Measurements from ENCODE around the gene STK11. TPM values are rescaled to one million over a fixed set of nuclear protein-coding genes. Genes with fewer than 3 reads are reported as not detected.
"Not testable (repeated sequence)": the region's sequence is repeated elsewhere in the genome, so short reads cannot be mapped to it uniquely, and the experiment has no call there.

STK11 gene
- polyA plus RNA-seq, 3 donors = 57.3 to 65.3 (median 60.8) TPM

- not testable (repeated sequence) for DNase-seq
Measured at GRCh38 chr19:1200614-1201013, 5.0 kb upstream of the STK11 start.

DNA sequence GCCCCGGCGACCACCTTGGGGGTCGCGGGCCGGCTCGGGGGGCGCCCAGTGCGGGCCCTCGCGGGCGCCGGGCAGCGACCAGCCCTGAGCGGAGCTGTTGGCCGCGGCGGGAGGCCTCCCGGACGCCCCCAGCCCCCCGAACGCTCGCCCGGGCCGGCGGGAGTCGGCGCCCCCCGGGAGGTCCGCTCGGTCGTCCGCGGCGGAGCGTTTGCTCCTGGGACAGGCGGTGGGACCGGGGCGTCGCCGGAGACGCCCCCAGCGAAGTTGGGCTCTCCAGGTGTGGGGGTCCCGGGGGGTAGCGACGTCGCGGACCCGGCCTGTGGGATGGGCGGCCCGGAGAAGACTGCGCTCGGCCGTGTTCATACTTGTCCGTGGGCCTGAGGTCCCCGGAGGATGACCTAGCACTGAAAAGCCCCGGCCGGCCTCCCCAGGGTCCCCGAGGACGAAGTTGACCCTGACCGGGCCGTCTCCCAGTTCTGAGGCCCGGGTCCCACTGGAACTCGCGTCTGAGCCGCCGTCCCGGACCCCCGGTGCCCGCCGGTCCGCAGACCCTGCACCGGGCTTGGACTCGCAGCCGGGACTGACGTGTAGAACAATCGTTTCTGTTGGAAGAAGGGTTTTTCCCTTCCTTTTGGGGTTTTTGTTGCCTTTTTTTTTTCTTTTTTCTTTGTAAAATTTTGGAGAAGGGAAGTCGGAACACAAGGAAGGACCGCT, 729 bp downstream of the STK11 start:
- no peak for DNase-seq

DNA sequence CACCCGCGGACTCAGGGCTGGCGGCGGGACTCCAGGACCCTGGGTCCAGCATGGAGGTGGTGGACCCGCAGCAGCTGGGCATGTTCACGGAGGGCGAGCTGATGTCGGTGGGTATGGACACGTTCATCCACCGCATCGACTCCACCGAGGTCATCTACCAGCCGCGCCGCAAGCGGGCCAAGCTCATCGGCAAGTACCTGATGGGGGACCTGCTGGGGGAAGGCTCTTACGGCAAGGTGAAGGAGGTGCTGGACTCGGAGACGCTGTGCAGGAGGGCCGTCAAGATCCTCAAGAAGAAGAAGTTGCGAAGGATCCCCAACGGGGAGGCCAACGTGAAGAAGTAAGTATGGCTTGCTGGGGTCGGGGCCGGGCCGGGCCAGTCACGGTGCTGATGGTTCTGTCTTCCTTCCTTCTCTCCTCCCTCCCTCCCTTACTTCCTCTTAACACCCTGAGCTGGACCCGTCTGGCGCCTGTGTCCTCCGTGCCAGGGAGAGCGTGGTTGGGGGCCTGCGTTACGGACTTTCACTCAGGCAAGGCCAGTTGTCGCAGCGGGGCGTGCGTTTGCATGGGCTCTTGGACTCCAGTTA, 1.4 kb downstream of the STK11 start:
- DNase-seq = no peak

- DNase-seq = not testable (repeated sequence)
Measured at GRCh38 chr19:1208830-1209229, 3.3 kb downstream of the STK11 start.

DNA sequence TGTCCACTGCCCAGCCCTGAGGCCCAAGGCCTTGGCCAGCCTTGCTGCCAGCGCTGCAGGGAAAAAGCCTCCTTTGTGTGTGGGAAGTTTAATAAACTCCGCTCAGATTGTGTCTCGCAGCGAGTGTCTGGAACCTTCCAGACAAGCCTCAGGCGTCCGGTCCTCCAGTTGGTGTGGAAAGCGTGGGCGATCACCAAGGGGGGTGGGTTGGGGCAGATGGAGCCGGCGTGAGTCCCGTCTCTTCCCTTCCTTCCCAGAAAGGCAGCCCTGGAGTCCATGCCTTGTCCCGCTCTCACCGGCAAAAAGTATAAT, 4.6 kb downstream of the STK11 start:
- no peak for DNase-seq

DNA sequence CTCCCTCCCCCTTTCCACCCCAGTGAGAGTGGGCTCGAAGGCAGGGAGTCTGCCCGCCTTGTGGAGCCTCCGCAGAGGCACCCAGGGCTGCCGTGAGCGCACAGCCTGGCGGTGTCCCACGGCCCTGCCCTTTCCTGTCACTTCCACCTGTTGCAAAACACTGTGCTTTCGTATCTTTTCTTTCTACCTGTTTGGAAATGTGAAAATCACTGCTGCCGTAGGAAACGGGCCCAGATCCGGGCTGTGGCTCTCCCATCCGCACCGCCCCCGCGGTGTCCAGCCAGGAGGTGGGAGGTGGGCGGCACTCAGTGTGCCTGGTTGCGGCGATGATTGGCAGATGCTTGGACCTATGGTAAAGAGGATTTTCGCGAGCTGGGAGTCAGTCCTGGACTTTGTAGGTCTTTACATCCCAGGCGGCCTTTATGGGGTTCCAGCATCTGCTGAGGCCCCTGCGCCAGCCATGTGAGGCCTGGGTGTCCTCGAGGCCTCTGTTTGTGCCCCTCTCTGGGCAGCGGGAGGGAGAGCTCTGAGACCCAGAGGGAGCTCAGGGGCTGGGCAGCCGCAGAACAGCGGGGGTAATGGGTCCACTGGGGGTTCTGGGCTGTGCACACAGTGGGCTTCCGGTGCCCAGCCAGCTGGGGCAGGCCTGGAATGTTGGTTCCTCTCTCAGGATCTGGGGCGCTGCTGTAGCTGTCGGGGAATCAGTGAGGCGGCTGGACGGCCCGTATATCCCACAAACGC, 6.1 kb downstream of the STK11 start:
- DNase-seq = peak; percentile 65

DNA sequence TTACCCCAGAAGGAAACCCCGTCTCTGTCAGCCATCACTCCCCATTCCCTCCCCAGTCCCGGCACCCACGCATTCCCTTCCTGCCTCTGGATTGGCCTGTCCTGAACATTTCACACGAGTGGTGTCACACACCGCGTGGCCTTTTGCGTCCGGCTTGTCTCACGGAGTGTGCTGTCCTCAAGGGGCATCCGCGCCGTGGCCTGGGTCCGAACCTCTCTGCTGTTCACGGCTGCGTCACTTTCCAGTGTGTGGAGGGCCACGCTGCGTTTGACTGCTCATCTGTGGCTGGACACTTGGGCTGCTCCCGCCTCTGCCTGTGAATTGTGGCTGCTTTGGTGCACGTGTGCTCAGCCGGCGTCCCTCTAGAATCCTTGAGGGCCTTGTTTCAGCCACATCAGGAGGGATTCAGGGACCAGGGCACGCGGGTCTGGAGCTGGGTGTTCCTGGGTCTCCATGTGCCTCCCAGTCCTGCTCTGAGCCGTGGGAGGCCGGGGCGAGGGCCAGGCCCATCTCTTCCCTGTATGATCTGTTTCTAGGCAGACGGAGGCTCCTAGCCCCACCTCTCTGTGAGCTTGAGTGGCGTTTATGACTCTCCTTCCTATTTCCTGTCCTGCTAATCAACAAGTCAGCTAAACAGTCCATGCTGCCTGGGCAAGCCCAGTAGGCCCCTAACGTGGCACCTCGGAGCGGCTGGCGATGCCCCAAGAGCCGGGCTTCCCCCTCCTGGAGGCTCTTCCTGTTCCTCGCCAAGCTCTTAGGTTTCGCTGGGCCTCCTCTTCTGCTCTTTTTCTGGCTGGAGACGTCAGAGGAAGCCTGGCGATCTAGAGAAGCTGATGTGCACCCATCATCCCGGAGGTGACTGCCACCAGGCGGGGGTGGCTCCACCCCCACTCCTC, 8.1 kb downstream of the STK11 start:
- peak; percentile 42 for DNase-seq

DNA sequence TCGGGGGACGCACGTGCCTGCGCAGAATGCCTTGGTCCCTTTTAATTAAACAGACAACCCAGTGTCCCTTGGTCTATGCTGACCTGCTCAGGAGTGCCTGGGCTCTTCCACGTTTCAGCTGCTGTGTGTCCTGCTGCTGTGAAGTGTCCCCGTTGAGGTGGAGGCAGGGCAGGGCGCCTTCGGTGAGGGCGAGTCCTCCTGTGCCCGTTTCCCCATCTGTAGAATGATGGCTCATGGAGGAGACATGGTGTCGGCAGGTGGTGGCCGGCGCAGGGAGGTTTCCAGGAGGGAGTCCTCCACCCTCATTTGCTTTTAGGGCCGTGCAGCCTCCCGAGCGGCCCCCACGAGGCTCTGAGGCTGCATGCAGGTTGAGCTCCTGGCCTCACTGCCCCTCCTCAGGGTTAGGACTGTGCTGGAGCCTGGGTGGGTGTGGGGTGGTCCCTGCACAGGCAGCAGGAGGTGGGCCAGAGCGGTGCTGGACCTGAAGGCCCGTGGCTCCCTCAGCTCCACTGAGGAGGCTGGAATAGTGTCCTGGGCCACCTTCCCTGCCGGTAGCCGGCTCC, 8.8 kb downstream of the STK11 start:
- no peak for DNase-seq

DNA sequence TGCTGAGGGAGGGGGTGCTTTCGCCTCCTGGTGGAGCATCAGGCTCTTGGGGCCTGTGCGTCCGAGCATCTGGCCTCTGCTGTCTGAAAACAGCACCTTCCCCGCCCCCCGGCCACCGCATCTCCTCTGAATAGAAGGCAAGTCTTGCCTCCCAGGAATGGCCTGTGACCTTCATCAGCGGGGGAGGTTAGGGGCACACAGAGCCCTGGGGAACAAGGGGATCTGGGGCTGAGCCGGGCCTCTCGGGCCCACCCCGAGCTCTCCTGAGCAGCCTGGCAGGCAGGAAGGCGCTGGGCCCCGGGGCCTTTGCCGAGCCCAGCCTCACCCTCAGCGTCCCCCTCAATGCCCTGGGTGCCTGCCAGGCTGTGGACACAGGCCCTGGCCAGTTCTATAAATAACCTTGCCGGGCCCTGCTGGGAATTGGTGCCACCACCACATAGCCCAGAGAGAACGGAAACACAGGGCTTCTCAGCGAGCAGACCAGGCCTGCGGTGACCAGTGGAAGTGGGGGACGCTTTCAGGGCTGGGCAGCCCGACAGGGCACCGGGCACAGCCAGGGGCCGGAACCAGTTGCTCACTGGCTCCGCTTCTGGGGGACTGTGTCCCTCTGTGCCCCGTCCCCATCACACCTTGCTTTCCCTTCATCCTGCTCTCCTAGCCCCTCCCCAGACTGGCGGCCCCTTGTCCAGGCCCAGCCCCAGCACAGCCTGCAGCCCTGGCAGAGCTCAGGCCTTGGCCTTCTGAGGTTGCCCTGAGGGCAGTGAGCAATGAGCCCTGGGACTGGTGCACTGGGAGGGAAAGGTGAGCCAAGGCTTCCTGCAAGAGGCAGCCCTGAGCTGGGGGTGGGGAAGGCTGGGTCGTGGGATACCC, 9.5 kb downstream of the STK11 start:
- DNase-seq = no peak

DNA sequence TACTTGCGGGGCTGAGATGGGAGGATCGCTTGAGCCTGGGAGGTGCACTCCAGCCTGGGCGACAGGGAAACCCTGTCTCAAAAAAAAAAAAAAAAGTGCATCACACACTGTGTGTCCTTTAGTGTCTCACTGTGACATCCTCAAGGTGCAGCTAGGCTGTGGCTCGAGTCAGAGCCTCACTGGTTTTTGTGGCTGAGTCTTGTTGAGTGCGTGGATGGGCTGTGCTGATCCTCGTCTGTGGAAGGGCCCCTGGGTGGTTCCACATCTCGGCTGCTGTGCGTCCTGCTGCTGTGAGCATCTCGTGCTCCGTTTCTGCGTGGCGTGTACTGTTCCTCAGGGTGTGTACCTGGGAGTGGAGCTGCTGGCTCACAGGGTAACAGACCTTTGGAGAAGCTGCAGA, 11.2 kb downstream of the STK11 start:
- no peak for DNase-seq

DNA sequence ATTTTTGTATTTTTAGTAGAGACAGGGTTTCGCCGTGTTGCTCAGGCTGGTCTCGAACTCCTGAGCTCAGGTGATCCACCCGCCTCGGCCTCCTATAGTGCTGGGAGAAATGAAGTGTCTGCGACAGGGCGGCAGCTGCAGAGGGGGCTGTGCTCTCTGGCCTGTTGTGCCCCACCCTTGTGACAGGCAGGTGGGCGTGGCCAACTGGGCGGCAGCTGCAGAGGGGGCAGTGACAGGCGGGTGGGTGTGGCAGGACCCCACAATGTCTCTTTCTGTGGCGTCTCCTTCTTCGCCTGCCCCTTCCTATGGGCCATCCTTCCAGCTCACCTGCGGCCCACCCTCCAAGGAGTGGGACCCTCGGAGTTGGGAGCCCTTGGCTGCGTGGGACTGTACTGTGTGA, 11.8 kb downstream of the STK11 start:
- no peak for DNase-seq

- DNase-seq = no peak
Measured at GRCh38 chr19:1218751-1219567, 13.4 kb downstream of the STK11 start.

DNA sequence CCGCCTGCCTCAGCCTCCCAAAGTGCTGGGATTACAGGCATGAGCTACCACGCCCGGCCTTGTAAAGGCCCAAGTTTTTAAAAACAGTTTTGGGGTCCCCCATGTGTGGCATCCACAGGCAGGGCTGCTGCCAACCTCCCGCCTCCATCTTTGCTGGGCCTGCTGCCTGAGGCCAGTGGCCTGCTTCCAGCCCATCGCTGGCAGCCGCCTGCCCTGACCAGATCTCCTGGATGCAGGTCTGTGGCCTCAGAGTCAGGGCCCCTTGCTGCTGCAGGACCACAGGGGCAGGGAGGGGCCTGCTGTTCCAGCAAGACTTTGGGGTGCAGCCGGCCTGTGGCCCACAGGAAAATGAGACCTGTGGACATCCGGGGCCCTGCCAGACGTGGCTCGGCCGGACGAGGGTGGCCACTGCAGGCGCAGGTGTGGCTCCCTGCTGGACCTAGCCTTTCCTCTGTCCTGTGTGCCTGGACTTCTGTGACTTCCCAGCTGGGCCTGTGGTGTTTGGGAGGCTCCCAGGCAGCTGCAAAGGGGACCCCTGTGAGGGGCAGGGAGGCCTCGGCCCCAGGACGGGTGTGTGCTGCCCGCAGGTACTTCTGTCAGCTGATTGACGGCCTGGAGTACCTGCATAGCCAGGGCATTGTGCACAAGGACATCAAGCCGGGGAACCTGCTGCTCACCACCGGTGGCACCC, 14.4 kb downstream of the STK11 start:
- no peak for DNase-seq

- no peak for DNase-seq
Measured at GRCh38 chr19:1220477-1220930, 14.9 kb downstream of the STK11 start.

GRCh38 chr19:1220976-1221903, 15.7 kb downstream of the STK11 start:
- no peak for DNase-seq

- DNase-seq = no peak
Measured at GRCh38 chr19:1221904-1222255, 16.3 kb downstream of the STK11 start.

- DNase-seq = no peak
Measured at GRCh38 chr19:1222394-1222793, 16.8 kb downstream of the STK11 start.

Data from renal pelvis (tissue), 4 donors.